Ishikawa (cell line): ENCODE data around the gene KRTAP4-4.

Source experiments
- CEBPB ChIP-seq: IDR thresholded peaks from 2 replicates; pipeline ENCODE4 v1.6.1; 2012
- CREB1 ChIP-seq: IDR thresholded peaks from 2 replicates; pipeline ENCODE4 v1.6.1; 2012; ENCODE audit warnings: low read depth
- EGR1 ChIP-seq: IDR thresholded peaks from 2 replicates; pipeline ENCODE4 v1.6.1; 2012
- EP300 ChIP-seq: IDR thresholded peaks from 2 replicates; pipeline ENCODE4 v1.6.1; 2012; ENCODE audit warnings: borderline replicate concordance
- FOXM1 ChIP-seq: IDR thresholded peaks from 2 replicates; pipeline ENCODE4 v1.6.1; 2012; ENCODE audit warnings: low read depth, borderline replicate concordance
- MAX ChIP-seq: IDR thresholded peaks from 2 replicates; pipeline ENCODE4 v1.6.1; 2012
- NFIC ChIP-seq: IDR thresholded peaks from 2 replicates; pipeline ENCODE4 v1.6.1; 2012
- RAD21 ChIP-seq: IDR thresholded peaks from 2 replicates; pipeline ENCODE4 v1.6.1; 2012; ENCODE audit warnings: low read depth
- REST ChIP-seq: IDR thresholded peaks from 2 replicates; pipeline ENCODE4 v1.6.1; 2012; ENCODE audit warnings: low read depth, mild to moderate bottlenecking
- TAF1 ChIP-seq: IDR thresholded peaks from 2 replicates; pipeline ENCODE4 v1.6.1; 2012; ENCODE audit warnings: low read depth, mild to moderate bottlenecking
- TCF12 ChIP-seq: IDR thresholded peaks from 2 replicates; pipeline ENCODE4 v1.6.1; 2012; ENCODE audit warnings: low read depth
- TEAD4 ChIP-seq: IDR thresholded peaks from 2 replicates; pipeline ENCODE4 v1.6.1; 2012
- USF1 ChIP-seq: IDR thresholded peaks from 2 replicates; pipeline ENCODE4 v1.6.1; 2012
- YY1 ChIP-seq: IDR thresholded peaks from 2 replicates; pipeline ENCODE4 v1.6.1; 2012; ENCODE audit warnings: low read depth
- ZBTB7A ChIP-seq: IDR thresholded peaks from 2 replicates; pipeline ENCODE4 v1.6.1; 2012; ENCODE audit warnings: low read depth

The KRTAP4-4 gene

GRCh38 chr17:41160648-41161047 lies at the start of gene KRTAP4-4:
KRTAP4-4 (minus strand) TSS chr17:41160748; CDS start chr17:41160691, 57 bp downstream.
- TF ChIP-seq NFIC (no peak), FOXM1 (no peak)

GRCh38 chr17:41199421-41200078 lies 39.0 kb upstream of the KRTAP4-4 start:
- TF ChIP-seq MAX (no peak), TCF12 (no peak), NFIC (no peak), USF1 (no peak), CREB1 (no peak), REST (no peak), FOXM1 (no peak), ZBTB7A (no peak), TAF1 (no peak)

GRCh38 chr17:41196068-41196467 lies 35.5 kb upstream of the KRTAP4-4 start:
- TF ChIP-seq MAX (no peak), YY1 (no peak), USF1 (no peak), FOXM1 (no peak), RAD21 (no peak), TEAD4 (no peak), REST (no peak), CEBPB (no peak), NFIC (no peak), EGR1 (no peak), TCF12 (no peak), EP300 (no peak)

- TF ChIP-seq MAX (no peak), CEBPB (no peak)
Observed at GRCh38 chr17:41190328-41190727, 29.8 kb upstream of the KRTAP4-4 start.

- TF ChIP-seq TCF12: peak; percentile 82
Observed at GRCh38 chr17:41189837-41190318, 29.3 kb upstream of the KRTAP4-4 start, which contains the start of gene KRTAP9-1. KRTAP9-1 (plus strand) TSS chr17:41189887; CDS start chr17:41189887, 0 bp downstream.

- TF ChIP-seq EGR1 (no peak), REST (peak; percentile 64)
Observed at GRCh38 chr17:41186872-41187271, 26.3 kb upstream of the KRTAP4-4 start.
